NCI-H2196 (cell line): ENCODE results near the gene BRD2.
A peak's percentile ranks its signal among the peaks of the same experiment; 100 is the strongest.

Source experiments
- DNase-seq: peaks from one replicate; lab custom pipeline; 2025; ENCODE audit not compliant: unreplicated experiment; lab: John Stamatoyannopoulos, UW

BRD2 gene

DNA sequence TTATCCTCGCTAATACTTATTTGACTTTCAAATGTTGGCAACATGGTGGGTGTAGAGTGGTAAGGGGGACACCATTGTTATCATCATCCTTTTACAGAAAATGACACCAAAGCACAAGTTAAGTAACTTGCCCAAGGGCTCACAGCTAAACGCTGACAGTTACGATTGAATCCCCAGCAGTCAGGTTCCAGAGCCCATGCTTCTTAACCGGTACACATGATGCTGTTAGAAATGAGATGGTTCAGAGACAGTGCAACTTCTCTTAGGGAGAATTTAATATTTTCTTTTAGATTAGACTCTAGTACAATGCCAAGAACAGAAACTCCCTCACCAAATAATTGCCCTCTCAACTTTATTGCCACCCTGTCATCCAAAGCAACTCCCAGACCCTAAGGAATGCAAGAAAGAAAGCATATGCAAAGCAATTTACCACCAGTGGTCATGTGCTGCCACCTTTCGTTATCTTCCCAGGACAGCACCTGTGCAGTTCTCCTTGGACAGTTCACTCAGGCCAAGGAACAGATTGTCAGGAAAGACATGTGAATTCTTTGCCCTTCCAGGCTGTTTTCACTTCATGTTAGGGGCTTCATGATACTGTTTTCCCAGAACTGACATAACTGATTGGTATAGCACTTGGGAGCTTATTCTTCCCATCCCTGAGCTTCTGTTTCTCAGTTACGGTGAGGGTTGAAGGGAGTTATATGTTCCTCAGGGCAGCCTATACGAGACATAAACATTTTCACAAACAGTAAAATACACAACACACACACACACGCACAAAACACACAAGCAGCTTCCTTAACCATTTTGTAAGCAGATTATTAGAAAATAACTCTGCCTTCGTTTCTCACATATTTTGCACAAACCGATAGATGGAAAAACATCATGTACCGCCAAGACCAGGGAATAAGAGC, 20.6 kb upstream of the BRD2 start:
- DNase-seq = peak; percentile 53

DNA sequence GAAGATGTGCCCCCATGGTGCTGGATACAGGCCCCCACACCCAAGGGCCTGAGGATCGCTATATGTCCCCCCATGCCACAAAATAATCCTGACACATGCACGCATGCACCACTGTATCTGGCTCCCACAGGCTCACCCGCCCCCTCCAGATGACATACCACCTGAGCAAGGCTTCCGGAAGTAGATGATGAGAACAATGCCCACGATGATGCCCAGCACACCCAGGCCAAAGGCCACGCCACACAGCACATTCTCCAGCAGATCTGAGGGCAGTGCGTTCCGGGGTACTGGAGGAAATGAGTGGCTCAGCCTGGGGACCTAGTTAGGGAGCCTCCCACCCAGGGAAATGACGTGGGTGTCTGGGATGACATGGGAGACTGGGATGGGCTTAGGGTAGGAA, 19.3 kb upstream of the BRD2 start:
- DNase-seq = no peak

GRCh38 chr6:32950010-32950409, 18.4 kb upstream of the BRD2 start:
- DNase-seq = no peak

- DNase-seq = no peak
Measured at GRCh38 chr6:32950449-32950848, 17.9 kb upstream of the BRD2 start.

- peak; percentile 84 for DNase-seq
Measured at GRCh38 chr6:32952817-32953739, 15.3 kb upstream of the BRD2 start, which contains the start of gene HLA-DMA. Gene HLA-DMA (minus strand): TSS chr6:32953097. CDS start chr6:32953036, 61 bp downstream.

GRCh38 chr6:32953775-32954174, 14.6 kb upstream of the BRD2 start:
- no peak for DNase-seq

GRCh38 chr6:32954267-32954666, 14.1 kb upstream of the BRD2 start:
- DNase-seq = no peak

GRCh38 chr6:32954986-32955802, 13.2 kb upstream of the BRD2 start:
- DNase-seq = no peak

DNA sequence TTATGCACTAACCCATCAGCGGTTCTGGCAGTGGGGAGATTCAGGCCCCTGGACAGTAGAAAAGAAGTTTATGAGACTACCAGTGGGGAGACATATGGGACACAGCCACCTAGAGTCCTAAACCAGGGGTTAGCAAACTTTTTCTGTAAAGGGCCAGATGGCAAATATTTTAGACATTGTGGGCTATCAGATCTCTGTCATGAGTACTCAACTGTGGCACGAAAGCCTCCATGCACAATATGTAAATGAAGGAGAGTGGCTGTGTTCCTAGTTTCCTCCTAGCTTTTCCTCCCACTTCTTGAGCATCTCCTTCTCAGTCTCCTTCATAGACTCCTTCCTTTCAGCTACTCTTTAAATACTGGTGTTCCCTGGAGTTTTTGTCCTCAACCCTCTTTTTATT, 12.2 kb upstream of the BRD2 start:
- no peak for DNase-seq

- DNase-seq = no peak
Measured at GRCh38 chr6:32960563-32960962, 7.8 kb upstream of the BRD2 start.

DNA sequence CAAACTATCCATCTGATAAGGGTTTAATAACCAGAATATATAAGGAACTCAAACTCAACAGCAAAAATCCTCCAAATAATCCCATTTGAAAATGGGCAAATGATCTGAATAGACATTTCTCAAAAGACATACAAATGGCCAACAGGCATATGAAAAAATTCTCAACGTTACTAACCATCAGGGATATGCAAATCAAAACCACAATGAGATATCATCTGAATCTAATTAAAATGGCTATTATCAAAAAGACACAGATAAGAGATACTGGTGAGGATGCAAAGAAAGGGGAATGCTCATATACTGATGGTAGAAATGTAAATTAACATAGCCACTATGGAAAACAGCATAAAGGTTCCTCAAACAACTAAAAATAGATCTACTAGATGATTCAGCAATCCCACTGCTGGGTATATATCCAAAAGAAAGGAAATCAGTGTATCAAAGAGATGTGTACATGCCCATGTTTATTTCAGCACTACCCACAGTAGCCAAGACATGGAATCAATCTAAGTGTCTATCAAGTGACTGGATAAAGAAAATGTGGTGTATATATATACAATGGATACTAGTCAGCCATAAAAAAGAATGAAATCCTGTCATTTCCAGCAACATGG, 6.1 kb upstream of the BRD2 start:
- DNase-seq = no peak

- no peak for DNase-seq
Measured at GRCh38 chr6:32963866-32964265, 4.5 kb upstream of the BRD2 start.

DNA sequence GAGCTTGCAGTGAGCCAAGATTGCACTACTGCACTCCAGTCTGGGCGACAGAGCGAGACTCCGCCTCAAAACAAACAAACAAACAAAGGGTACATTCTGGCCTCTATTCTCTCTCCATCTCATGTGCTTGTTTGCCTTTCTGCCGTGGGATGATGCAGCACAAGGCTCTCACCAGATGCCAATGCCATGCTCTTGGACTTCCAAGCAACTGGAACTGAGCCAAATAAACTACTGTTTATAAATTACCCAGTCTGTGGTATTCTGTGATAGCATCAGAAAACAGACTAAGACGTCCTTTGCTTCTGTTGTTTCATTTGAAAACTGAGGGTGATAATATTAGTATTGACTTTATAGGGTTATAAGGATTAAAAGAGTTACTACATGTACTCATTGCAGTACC, 3.6 kb upstream of the BRD2 start:
- DNase-seq = peak; percentile 17

DNA sequence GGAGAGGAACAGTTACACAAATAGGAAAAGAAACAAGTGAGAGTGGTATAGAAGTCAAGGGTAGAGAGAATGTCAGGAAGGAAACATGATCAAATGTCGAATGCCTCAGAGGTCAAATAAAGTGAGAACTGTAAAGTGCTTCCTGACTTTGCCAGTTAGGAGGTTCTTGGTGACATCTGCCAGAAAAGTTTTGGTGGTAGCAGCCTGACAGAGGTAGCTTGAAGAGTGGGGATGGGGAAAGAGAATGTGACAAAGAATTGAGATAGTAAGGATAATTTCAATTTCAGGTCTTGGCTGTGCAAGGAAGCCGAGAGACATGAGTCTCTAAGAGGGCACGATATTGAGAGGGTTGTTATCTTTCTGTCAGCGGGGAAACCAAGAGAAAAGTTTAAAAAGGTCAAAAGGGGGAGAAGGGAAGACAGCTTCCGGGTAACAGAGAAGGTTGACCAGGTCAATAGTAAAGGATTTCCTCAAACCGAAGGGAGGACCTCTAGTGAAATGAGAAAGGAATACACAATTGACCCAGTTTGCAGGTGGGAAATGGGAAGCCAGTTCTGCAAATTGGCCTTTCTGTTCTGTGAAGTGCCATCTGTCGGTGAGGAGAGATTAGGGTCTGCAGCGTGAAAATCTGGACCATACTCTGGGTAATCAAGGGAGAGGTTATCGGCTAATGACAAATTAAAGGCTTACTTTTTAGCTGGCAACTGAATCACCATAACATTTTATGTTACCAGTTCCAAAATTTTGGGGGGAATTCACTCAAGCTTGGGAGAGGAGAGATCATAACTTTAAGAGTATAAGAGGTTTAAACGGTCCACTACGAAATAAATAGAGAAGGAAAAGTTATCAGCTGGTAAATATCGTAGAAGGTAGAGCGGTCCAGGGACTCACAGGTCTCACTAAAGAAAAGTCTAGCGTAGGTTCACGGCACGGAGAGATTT, 973 bp upstream of the BRD2 start:
- peak; percentile 44 for DNase-seq

DNA sequence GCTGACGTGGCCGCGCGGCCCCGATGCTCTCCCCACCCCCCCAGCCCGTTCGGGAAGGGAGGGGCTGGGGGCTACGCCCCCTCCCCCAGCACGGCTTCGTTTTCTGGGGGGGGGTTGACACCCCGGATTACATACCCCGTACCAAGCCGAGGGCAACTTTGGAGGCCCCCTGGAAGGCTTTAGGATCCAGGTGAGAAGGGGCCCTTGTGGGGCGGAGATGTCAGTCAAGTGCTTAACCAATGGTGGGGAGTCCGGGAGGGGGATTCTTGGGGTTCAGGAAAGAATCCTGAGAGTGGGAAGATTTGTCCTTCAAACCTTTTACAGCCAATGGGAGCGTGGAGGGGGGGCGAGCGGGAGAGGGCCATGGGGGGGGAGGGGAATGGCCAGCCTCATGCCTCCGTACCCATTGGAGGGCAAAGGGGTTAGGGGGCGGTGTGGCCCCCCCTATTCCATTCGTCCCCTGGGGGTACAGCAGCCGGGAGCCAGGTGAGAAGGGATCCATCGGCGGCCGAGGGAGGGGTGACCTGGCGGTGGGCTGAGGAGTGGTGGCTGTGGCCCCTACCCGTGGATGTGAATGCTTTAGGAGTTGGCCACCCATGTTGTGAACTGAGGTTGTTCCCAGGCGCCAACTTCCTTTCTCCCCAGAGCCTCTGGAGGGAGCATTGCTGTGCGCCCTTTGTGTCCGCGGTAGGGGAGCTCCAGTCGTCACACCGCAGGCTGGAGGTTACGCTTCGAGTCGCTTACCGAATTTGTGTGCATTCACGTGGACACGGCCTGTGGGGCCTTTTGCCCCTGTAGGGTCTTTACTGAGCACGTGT, 682 bp downstream of the BRD2 start:
- peak; percentile 73 for DNase-seq

DNA sequence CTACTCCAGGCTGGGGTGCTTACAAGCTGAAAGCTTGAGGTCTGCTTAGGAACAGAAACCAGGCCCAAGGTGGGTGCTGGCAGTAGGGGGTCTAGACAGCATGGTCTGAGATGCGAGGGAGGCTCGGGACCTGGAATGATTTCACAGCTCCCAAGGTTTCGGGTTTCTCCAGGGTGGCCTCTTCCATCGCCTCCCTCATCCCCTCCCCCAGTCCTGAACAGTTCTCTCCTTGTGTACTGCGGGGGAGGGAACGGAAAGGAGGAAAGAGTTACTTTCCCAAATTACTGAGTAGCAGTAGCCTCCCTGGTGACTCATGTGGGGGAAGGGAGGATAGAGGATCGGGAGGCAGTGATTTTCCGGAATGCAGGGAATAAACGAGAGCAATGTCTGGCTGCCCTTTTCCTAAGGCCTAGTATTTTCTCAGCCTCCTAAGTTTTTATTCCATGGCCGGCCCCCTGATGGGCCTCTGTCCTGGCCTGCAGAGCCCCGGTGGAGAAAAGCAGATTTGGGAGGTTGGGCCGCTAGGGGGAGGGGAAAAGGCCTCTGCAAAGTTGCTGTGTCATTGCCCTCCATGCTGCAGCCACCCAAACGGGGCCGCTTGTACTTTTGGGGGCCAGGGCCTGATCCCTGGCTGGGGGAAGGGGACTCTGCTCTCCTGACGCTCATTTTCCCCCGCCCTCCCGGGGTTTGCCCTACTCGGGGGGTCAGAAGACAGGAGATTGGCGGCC, 1.5 kb downstream of the BRD2 start:
- DNase-seq = peak; percentile 79

DNA sequence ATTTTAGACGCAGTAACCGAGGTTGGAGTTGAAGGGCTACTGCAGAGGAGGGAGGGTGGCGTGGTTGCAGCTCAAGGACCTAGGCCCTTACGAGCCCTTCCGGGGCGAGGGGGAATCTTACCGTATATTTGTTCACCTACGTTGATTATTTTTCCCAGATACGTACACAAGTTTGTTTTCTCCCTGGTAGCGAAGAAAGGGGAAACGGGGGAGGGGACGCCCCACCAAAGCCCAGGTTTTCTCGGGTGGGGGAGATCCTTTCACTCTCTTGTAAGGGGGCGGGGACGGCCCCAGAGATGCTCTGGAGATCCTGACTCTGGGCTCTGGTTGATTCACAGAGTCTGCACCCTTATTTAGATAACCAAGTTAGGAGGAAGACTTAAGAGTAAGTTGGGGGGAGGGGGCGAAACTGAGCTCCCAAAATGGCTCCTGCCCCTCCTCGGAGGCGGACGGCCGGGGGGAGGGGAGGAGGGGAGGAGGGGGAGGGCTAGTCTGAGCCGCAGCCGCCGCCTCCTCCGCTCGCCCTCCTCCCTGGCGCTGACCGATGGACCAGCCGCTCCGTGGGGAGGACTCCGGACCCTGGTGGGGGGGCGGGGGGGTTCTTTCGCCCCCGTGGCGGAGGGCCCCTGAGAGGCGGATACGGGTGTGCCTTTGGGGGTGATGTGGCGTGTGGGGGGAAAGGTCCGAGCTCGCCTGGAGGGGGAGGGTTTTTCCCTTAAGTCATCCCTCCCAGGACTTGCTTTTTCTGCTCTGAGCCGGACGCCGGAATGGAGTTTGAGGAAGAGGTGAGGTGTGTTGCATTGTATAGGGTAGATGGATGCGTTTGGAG, 2.2 kb downstream of the BRD2 start:
- DNase-seq = peak; percentile 87
